GM19238 (cell line): Measurements from ENCODE around the gene TADA3.

Experiments
- DNase-seq: peaks from one replicate; pipeline ENCODE4 v3.0.0; 2011; ENCODE audit warnings: low spot score; ENCODE audit not compliant: insufficient read length

The TADA3 gene

DNA sequence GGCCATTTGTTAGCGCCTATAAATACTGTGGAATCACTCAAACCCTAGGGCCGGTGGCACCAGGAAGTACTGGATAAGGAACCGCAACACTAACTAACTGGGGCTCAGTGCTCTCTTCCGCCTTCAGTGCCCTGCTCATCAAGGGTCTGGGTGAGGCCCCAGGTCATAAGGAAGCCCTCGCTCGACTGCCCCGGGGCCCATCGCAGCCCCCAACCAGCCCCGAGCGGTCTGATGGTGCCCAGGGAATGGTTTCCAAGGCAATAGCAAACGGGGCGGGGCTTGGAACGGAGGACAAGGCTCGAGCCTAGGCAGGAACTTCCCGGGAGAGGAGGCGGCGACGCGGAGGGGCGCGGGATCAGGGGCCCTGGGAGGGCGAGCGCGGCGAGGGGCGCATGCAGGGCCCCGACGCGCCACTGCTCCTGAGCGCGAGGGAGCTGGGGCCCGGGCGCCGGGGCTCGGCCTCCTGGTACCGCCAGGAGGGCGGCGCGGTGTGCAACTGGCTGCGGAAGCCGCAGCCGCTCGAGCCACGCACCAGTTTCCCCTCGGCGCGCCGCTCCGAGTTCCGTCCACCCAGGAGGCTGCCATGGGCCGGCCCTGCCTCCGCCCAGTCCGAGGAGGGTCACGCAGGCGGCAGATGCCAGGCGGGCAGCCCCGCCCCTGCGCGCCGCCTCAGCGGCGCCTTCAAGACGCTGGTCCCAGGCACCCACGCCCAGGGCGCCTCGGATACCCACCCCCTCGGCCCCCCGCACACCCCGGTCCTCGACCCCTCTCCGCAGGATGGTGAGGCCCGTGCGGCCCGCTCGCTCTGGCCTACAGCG, 17.6 kb upstream of the TADA3 start, which contains the start of gene TTLL3:
TTLL3 (plus strand) TSS at position 648 of the 818 bp plus-strand sequence. CDS start 400 bp downstream, outside the sequence.
- peak; percentile 61 for DNase-seq

DNA sequence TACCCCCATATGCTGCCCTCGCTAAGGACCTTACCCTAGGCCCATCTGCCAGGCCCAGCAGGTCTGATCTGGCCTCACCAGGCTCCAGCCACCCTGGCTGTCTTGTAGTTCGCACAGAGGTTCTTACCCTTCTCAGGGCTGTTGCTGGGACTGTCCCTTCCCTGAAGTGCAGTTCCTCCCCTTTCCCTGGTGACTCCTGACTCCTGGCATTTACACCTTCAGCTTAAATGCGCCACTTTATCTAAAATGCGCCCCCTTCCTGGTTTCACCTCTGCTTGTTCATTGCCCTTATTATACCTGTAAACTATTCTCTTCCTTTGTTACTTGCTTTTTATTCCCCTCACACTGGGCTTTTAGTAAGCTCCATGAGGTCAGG, 17.0 kb upstream of the TADA3 start:
- no peak for DNase-seq

DNA sequence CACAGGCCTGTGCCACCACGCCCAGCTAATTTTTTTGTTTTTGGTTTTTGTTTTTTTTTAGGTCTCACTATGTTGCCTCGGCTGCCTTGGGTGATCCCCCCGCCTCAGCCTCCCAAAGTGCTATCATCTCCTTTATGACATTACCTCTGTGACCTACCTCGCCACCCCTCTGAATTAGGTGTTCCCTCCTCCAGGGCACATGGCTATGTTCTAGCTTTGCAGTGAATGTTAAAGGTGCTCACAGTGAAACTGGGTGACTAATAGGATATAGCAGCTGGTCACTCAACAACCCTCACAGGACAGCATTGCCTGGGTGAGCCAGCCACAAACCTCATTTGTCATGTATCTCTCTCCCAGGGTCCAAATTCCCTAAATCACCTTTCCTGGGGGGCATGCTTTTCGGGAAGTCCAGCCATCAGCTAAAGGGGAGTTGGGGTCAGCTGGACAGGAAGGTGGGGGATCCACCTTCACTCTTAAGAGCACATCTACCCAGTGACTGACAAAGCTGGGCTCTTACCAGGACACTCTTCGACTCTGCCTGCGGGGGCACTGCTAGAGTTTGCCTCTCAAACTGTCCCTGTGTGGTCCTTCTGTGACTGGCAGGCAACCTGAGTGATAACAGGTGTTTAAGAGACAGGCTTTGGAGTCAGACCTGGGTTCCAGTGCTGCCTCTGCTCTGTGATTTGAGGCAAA, 16.2 kb upstream of the TADA3 start:
- peak; percentile 48 for DNase-seq

DNA sequence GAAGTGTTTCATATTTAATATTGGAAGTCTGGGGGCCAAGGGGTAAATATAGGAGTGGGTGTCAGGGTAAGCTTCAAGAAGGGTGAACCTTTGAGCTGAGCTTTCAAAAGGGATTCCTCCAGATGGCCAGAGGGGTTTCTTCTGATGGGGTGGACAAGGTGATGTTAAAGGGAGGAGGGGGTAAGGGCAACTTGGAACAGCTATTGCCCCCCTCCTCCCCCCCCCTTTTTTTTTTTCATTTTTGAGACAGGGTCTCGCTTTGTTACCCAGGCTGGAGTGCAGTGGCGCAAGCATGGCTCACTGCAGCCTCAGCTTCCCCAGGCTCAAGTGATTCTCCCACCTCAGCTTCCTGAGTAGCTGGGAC, 15.7 kb upstream of the TADA3 start:
- no peak for DNase-seq

DNA sequence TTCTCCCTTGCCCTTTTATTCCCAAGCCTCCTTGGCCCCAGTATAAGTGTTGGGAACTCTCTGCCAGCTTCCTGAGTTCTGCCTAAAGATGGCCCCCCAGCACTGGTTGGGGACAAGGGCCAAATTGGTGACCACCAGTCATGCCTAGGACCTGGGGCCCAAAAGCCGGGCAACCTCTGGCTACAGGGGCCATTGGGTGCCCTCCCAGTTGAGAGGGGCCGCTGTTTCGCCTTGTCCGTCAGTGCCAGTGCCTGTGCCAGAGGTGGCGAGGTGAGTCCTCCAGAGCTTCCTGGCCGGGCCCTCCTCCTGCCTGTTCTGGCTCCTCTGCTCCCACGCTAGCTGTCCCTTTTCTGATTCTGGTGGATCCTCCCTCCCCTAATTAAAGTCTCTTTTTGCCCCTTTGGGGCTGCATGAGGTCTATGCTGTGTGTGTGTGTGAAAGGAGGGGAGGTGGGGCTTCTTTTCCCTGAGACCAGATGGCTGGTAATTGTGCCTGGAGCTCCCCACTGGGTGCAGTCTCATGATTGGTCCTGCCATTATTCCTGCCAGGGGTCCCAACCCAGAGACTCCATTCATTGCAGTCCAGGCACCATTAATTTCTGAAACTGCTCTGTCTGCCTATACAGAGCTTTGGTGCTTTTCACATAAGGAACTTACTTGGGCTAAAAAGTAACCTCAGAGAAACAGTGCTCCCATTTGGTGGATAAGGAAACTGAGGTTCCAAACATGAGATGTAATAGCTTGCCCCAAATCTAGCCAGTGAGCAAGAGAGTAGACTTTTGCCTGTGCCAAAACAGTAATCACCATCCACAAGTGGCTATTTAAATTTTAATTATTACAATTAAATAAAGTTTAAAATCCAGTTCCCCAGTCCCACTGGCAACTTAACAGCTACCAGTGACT, 14.7 kb upstream of the TADA3 start:
- DNase-seq = no peak

DNA sequence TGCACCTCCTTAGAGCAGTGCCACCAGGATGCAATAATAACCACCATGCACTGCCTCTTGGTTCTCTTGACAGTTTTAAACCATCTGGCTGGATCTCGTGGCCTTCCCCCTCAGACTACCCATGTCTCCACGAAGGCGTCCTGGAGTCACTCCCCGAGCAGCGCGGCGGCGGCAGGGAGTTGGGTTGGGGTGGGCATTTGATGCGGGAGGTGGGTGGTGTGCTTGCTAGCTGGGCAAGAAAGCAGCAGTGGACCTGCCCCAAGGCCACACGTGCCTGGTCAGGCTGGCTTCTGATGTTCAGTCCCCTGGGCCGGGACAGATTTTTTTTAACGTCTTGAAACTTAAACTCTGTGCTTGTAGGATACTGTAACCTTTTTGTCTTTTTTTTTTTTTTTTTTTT, 13.9 kb upstream of the TADA3 start:
- no peak for DNase-seq

DNA sequence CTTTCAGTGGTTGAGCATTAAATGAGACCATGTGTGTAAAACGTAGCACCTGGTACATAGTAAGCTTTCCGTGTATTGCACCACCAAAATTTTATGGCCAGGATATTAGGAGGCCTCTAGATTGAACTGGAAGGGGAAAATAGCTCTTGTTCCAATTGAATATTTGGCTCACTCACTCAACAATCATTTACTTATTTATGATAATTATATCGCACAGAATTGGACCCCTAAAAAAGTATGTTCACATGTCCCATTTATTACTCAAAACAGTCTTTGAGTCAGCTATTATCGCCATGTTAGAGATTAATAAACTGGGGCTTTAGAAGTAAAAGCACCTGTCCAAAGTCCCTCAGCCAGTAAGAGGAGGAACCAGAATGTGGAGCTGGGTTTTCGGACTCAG, 12.7 kb upstream of the TADA3 start:
- no peak for DNase-seq

DNA sequence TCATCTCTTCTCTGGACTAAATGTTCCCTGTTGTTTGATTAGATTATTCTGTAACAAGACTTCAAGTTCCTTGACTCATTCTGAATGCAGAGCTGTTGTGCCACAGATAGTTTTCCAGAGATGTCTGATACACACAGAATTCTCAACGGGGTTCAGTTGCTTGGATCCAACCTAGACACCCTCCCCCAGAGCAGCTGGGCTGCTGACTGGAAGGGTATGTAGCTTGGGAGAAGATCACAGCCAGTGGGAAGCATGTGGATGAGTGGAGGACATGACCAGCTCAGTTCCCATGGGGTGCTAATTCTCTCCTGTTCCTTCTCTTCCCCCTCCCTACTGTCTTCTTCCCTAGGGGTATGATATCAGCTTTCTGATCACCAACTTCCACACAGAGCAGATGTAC, 11.2 kb upstream of the TADA3 start:
- no peak for DNase-seq

DNA sequence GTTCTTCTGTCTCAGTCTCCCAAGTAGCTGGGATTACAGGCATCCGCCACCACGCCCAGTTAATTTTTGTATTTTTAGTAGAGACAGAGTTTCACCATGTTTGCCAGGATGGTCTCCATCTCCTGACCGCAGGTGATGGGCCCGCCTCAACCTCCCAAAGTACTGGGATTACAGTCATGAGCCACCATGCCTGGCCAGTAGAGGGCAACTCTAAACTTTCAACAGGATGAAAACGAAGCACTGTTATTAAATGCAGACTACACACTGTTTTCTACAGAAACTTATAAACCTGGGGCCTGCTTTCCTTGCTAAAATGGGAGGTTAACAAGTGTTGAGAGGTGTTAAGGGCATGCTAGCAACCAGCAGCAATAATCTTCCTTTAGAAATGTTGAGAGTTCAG, 8.3 kb upstream of the TADA3 start:
- no peak for DNase-seq

DNA sequence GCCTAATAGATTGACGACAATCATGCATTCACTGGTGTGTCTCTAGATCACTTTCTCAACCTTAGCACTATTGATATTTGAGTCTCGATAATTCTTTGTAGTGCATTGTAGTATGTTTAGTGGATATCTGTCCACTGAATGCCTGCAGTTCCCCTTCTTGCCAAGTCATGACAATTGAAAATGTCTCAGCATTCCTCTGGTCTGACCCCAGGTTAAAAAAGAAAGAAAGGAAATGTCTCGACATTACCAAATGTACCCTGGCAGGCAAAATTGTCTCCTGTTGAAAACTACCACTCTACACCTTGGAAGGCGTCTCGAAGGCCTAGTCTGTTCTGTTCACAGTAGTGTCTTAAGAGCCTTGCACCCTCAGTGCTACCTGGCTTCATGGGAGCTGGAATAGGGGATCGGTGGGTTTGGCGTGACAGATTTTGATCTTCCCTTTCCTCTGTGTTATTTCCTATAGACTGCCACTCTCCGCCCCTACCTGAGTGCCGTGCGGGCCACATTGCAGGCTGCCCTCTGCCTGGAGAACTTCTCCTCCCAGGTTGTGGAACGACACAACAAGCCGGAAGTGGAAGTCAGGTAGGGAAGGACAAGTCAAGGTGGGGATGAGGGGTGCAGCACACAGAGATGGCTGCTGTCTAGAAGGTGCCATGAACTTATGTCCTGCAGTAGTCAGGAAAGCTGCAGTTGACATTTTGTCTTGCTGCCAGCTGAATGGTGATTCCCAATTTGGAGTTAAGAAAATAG, 5.1 kb upstream of the TADA3 start:
- no peak for DNase-seq

DNA sequence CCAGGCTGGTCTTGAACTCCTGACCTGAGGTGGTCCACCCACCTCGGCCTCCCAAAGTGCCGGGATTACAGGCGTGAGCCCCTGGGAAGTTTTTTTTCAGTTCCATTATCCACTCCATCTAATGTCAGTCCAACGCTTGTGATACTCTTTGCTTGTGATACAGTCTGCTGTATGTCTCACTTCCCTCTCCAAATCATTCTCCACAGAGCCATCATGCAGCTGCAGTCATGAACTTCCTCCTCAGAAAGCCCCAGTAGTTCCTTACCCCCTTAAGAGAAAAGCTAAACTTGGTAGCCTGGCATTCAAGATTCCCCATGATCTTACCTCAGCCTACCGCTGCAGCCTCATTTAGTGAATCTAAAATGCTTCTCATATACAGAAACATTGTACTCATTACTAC, 2.9 kb upstream of the TADA3 start:
- DNase-seq = no peak

DNA sequence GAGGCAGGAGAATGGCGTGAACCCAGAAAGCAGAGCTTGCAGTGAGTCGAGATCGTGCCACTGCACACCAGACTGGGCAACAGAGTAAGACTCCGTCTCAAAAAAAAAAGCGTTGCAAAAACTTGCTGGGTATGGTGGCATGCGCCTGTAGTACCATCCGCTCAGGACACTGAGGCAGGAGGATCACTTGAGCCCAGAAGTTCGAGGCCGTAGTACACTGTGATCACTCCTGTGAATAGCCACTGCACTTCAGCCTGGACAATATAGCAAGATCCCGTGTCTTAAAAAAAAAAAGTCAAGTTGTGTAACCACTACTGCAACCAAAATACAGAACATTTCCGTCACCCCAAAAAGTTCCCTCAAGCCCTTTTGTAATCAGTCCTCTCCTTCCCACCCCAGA, 2.1 kb upstream of the TADA3 start:
- no peak for DNase-seq

DNA sequence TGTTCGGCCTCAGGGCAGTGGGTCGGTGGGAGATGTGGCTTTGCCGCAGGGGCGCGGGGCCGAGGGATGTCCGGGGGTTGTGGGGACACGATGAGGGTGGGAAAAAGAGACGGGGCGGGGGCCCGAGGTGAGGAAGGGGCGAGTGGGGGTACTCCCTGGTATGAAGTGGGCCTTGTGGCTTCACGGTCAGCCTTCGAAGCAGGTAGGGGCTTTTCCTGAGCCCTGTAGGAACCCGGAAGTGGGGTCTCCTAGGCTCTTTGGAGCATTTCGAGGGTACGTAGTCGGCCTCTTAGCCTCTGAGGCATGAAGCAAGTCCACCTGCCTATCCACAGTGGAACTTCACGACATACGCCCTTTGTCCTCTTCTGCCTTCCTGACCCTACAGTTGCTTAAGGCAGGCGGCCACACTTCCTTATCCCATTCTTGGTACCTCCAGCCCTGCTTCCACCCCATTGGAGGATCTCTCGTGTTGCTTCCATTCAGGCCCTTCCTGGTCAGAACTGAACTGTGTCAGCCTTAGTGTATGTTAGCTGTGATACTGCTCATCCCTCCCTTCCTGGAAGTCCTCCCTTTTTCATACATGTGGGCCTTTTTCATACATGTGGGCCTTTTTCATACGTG, 998 bp upstream of the TADA3 start:
- DNase-seq = no peak

DNA sequence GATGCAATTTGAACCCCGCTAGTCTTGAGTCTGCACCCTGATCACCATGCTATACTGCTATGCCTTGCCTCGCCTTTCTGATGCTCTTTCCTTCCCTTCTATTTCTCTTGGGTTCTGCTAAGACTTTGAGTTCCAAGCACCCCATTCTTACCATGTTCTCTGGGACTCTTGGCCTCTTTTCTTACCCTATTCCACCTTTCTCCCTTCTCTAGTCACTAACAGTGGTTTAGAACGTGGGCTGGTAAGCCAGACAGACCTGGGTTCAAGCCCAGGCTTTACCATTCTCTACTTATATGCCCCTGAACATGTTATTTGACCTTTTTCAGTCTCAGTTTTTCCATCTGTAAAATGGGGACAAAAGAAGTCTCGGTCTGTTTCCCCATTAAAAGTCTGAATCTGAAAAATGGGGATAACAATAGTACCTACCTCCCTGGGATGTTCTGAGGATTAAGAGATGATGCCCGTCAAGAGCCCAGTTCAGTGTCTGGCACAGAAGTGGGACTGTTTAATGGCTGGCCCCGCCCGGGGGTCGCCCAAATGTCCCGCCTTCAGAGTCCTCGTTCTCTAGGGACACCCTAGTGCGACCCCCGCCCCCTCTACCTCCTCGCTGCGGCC, 376 bp downstream of the TADA3 start:
- DNase-seq = no peak

DNA sequence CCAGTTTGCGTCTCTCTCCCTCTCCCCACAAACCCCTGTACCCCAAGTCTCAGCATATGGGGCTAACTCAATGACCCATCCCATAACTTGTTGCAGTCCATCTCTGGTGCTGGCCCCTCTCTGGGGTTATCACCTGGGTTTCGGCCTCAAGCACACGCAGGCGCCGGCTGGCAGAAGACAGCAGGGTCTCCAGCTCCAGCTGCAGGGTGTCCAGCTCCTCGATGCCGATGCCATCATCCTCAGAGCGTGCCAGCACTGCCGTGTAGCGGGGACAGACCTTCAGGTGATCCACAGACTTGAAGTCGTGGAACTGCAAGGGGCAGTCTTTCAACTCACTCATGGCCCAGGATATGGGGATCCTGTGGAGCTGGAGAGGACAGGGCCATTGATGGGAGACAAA, 1.1 kb downstream of the TADA3 start:
- DNase-seq = no peak

DNA sequence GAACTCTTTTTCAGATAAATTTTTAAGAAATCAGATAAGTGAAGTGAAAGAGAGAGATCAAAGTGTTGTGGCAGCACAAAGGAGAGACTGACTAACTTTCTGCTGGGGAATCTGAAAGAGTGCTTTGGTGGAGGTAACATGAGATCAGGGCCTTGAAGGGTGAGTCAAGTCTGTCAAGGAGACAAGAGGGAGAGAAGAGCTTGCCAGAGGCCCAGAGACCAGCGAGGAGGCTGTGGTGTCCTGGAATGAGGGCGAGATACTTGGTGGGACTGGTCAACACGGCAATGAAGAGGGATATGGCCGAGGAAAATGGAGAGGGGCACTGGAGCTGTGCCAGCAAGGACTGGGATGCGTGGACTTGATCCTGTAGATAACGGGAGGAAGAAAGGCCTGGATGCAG, 4.6 kb downstream of the TADA3 start:
- DNase-seq = no peak

DNA sequence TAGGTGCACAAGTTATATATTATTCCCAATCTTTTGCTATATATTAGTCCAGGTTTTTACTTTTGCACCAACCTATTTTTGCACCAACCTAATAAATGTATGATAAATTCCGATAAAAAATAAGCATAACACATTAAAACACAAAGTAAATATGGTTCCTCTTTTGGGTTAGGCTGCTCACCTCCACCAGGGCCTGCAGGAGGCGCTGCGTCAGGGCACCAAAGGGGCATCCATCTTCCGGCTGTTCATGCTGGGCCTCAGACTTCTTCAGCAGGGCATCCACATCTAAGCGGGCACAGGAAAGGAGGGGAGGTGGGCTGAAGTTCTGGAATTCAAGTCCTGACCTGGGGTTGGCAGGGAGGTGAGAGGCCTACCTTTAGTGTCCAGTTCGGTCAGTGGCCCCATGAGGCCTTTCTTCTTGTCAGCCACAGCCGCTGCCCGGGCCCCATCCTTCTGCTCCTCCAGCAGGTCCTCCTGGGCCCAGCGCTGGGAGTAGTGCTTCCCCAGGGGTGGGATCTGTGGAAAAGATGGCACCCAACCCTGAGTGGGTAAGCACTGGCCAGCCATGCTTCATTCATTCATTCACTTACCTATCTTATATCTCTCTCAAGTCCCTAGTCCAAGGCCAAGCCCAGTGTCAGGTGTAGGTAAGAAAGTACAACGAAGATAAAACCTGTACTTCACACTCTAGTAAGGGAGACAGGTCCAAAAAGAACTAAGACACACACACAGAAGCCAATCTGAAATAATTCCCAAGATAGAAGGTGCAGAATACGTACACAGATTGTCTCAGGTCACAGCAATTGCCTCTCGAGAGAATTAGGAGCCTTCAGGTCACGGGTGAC, 5.2 kb downstream of the TADA3 start:
- DNase-seq = no peak

DNA sequence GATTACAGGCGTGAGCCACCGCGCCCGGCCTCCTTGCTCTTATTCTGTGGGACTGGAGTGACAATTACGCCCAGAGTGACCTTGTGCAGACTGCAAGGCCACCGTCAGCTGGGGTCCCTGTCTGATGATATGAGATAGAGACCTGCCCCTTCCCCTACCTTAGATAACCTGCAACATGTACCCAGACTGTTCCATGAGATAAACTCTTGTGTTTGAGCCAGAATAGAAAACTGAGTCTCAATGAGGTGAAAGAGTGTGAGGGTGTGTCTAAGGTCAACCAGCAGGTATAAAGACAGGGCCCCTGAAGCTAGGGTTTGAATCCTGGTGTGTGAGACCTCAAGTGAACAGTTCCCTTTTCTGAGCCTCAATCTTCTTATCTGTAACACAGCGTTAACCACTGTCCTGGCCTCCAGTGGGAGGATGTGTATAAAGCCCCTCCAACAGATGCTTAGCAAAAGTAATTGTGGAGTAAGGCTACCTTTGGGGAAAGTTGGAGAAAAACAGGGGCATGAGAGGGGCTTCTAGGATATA, 6.0 kb downstream of the TADA3 start:
- no peak for DNase-seq

DNA sequence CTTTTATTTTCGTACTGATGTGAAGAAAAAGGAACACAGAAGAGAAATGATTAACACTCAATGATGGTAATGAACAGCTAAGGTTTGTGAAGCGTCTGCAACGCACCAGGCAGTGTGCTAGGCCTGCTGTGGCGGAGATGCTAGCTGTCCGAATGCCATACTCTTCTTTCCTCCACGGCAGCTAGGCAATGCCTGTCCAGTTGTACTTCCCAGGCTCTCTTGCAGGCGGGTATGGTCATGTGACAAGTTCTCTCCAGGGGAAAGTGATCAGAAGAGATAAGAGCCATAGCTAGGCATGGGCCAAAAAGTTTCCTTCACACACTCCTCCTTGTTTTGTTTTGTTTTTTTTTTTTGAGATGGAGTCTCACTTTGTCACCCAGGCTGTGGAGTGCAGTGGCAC, 6.7 kb downstream of the TADA3 start:
- DNase-seq = no peak
